Endothelial cell of umbilical vein (primary cell): ENCODE results near the gene RPS21. TPM values are rescaled to one million over a fixed set of nuclear protein-coding genes. Genes with fewer than 3 reads are reported as not detected.

ENCODE experiments used
- BruUV-seq: library from RNA; stranded (reverse); fragments of 400-500 nt; replicated peaks from 2 replicates; lab custom pipeline; 2021; lab: Mats Ljungman, UMichigan
- CTCF ChIA-PET: fragments of 300-600, 350-600 bp; sonication (Branson Sonifier 250); formaldehyde crosslinking; loops from one replicate; lab custom pipeline; 2021; ENCODE audit warnings: antibody characterized with exemption, inconsistent platforms; lab: Charles Lee
- POLR2A ChIA-PET: fragments of 300-600, 350-600 bp; sonication (Branson Sonifier 250); formaldehyde crosslinking; loops from one replicate; lab custom pipeline; 2021; ENCODE audit warnings: antibody characterized with exemption, inconsistent platforms; lab: Charles Lee
- DNase-seq: peaks from one replicate; pipeline ENCODE4 v3.0.0-alpha.2; 2011; ENCODE audit warnings: low read depth, low spot score
- FAIRE-seq: peaks from 2 replicates; lab custom pipeline; 2011; peaks lifted over from hg19 to GRCh38; lab: Jason Lieb, UNC
- H2AFZ ChIP-seq: 2 replicates; pipeline ENCODE4 v1.6.0; 2012; ENCODE audit warnings: low read depth, low read length, control low read depth, inconsistent platforms
- H3K27ac ChIP-seq: 2 replicates; pipeline ENCODE4 v1.5.1; 2011; ENCODE audit warnings: low read depth, mild to moderate bottlenecking, control low read depth, low read length, moderate library complexity; ENCODE audit not compliant: insufficient read depth
- H3K27me3 ChIP-seq, 2 experiments: 2 replicates each; pipeline versions ENCODE4 v1.6.0 to v1.6.1; 2011; ENCODE audit warnings: low read length in 2 of 2, mixed read lengths in 1 of 2; ENCODE audit not compliant: control insufficient read depth in 2 of 2, insufficient read depth in 2 of 2
- H3K36me3 ChIP-seq, 2 experiments: 2 replicates in 1 of 2; 3 replicates in 1 of 2; pipeline ENCODE4 v1.5.1; 2011; ENCODE audit warnings: low read length in 2 of 2, mild to moderate bottlenecking in 1 of 2, moderate library complexity in 1 of 2; ENCODE audit not compliant: control insufficient read depth in 2 of 2, insufficient read depth in 2 of 2; ENCODE audit errors: extremely low read depth in 1 of 2
- H3K4me1 ChIP-seq: 3 replicates; pipeline ENCODE4 v1.5.1; 2011; ENCODE audit warnings: mild to moderate bottlenecking, low read length; ENCODE audit not compliant: control insufficient read depth, insufficient read depth; ENCODE audit errors: extremely low read depth
- H3K4me2 ChIP-seq: 2 replicates; pipeline ENCODE4 v1.6.1; 2011; ENCODE audit warnings: low read length, control low read depth, mixed read lengths; ENCODE audit not compliant: insufficient read depth
- H3K4me3 ChIP-seq, 3 experiments: fragments of 200-600 bp in 1 of 3; sonication (generic), shearing (Covaris generic) in 1 of 3; replicated peaks in 1 of 3; 2 replicates each; pipeline ENCODE4 v1.5.1; 2011 to 2016; ENCODE audit warnings: control low read depth in 3 of 3, low read length in 3 of 3, mild to moderate bottlenecking in 2 of 3, inconsistent platforms in 1 of 3, low read depth in 1 of 3, moderate library complexity in 1 of 3; ENCODE audit not compliant: insufficient read depth in 1 of 3
- H3K79me2 ChIP-seq: 2 replicates; pipeline ENCODE4 v1.6.0; 2012; ENCODE audit warnings: low read length, inconsistent platforms; ENCODE audit not compliant: control insufficient read depth, insufficient read depth
- H3K9ac ChIP-seq: replicated peaks from 2 replicates; pipeline ENCODE3; 2011; ENCODE audit warnings: low read length, control low read depth; ENCODE audit not compliant: insufficient read depth; ENCODE audit errors: extremely low read depth
- H3K9me1 ChIP-seq: replicated peaks from 3 replicates; pipeline ENCODE4 v1.6.0; 2011; ENCODE audit warnings: mild to moderate bottlenecking, low read length; ENCODE audit not compliant: control insufficient read depth, insufficient read depth; ENCODE audit errors: extremely low read depth
- H3K9me3 ChIP-seq: replicated peaks from 2 replicates; pipeline ENCODE4 v1.5.1; 2012; ENCODE audit warnings: low read length, inconsistent platforms; ENCODE audit not compliant: control insufficient read depth, insufficient read depth
- H4K20me1 ChIP-seq: replicated peaks from 2 replicates; pipeline ENCODE3; 2011; ENCODE audit warnings: mild to moderate bottlenecking, low read length; ENCODE audit not compliant: control insufficient read depth, insufficient read depth; ENCODE audit errors: extremely low read depth
- CTCF ChIP-seq, 2 donors: IDR thresholded peaks; 1 replicate in 1 of 2; 2 replicates in 1 of 2; pipeline ENCODE4 v1.5.1; 2011; ENCODE audit warnings: low read length in 2 of 2, mild to moderate bottlenecking in 2 of 2, moderate library complexity in 2 of 2, control low read depth in 1 of 2, inconsistent platforms in 1 of 2, low read depth in 1 of 2; ENCODE audit not compliant: insufficient read depth in 1 of 2; ENCODE audit errors: extremely low read depth in 1 of 2
- EZH2 ChIP-seq: IDR thresholded peaks from 2 replicates; pipeline ENCODE4 v1.6.1; 2012; ENCODE audit warnings: borderline replicate concordance, low read depth, mild to moderate bottlenecking, moderate library complexity, low read length, inconsistent platforms; ENCODE audit not compliant: severe bottlenecking
- FOS ChIP-seq: IDR thresholded peaks from 2 replicates; pipeline ENCODE4 v1.6.1; 2011; ENCODE audit warnings: mild to moderate bottlenecking, low read length, moderate library complexity, borderline replicate concordance; ENCODE audit not compliant: insufficient read depth
- GATA2 ChIP-seq: IDR thresholded peaks from 2 replicates; pipeline ENCODE4 v1.7.0; 2011; ENCODE audit warnings: low read depth, mild to moderate bottlenecking, moderate library complexity, mixed read lengths, low read length; ENCODE audit not compliant: insufficient read length, insufficient read depth
- JUN ChIP-seq: IDR thresholded peaks from 2 replicates; pipeline ENCODE4 v1.6.1; 2011; ENCODE audit warnings: borderline replicate concordance, low read depth; ENCODE audit not compliant: insufficient read length, insufficient read depth
- MAX ChIP-seq: IDR thresholded peaks from 2 replicates; pipeline ENCODE4 v1.6.1; 2011; ENCODE audit not compliant: insufficient read depth, insufficient read length
- MYC ChIP-seq: IDR thresholded peaks from one replicate; pipeline ENCODE4 v1.6.1; 2011; ENCODE audit warnings: mild to moderate bottlenecking, low read depth, low read length
- POLR2A ChIP-seq: IDR thresholded peaks from 2 replicates; pipeline ENCODE4 v1.6.1; 2012; ENCODE audit warnings: low read depth, mild to moderate bottlenecking, control low read depth, low read length
- POLR2AphosphoS5 ChIP-seq: IDR thresholded peaks from 2 replicates; pipeline ENCODE4 v1.6.1; 2012; ENCODE audit warnings: low read depth, mild to moderate bottlenecking, control low read depth, low read length, moderate library complexity; ENCODE audit not compliant: insufficient read depth
- dilution Hi-C: fragments of 300-500 bp; cut with MboI; formaldehyde crosslinking; loops from one replicate; pipeline ENCODE4 v1.15.0; 2019; ENCODE audit warnings: low sequenced_read_pairs; ENCODE audit not compliant: extremely low pct_ligation_motif_present
- intact Hi-C: fragments of 100-400 bp; cut with micrococcal nuclease; formaldehyde crosslinking; loops from one replicate; pipeline ENCODE4 v1.10.0; 2022
- polyA plus RNA-seq, 4 experiments: library from polyadenylated mRNA; depleted of rRNA in 3 of 4; stranded (reverse) in 3 of 4; unstranded in 1 of 4; fragments of >200 nt; gene quantifications; 2 replicates each; pipeline versions ENCODE4 v1.2.1 to v1.2.3, GENCODE V29; 2011 to 2012; ENCODE audit warnings: missing spikeins in 1 of 4
- total RNA-seq: library from RNA; stranded (reverse); gene quantifications from 2 replicates; pipeline ENCODE4 v1.2.3, GENCODE V29; 2021

Gene RPS21
- total and polyA plus RNA-seq, 2 donors (not counting 3 experiments of a cell fraction or from before 2014, with no cell fraction given), result 1,644 to 7,710 TPM

DNA sequence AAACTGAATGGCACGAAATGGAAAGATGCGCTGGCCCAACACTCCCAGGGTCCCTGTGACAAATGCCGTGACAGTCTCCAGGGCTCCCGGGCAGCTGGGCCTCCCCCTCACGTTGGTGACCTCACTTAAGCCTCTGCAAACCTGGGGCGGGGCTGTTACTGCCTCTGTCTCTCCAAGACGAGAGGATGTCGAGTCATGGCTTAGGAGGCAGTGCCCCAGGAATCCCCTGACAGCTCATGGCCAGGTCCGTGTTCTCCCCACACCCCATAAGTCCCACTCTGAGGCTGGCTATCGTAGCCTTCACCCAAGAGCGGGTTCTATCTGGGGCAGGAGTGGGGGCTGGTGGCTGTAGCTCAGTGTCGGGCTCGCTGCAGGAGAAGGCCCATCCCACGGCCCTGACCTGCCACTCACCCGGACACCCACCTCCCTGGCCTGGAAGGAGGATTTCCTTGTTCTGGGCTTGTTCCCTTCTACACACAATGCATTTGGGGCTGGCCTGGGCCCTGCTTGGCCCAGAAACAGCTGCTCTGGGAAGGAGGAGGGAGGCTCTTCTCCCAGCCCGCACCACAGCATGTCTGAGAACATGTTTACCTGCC is 5.6 kb upstream of the RPS21 start:
- Histone ChIP-seq H3K9me1 (no peaks in the 10 kb centered on the region), H3K9me3 (no peaks in the 10 kb centered on the region), H3K4me3 (no peak overlapping the region), H3K36me3 (no peaks in the 10 kb centered on the region), H3K27ac (peak overlapping the region; percentile 69), H3K4me2 (no peak overlapping the region), H4K20me1 (no peaks in the 10 kb centered on the region), H2AFZ (no peak overlapping the region), H3K9ac (peak overlapping the region; percentile 29), H3K79me2 (peaks cover 13% of the 10 kb centered on the region), H3K4me1 (peaks cover 15% of the 10 kb centered on the region), H3K27me3 (no peaks in the 10 kb centered on the region)
- ChIA-PET CTCF (interaction anchor here (1.1 to 9.9 kb wide), 3 partner anchors 15 to 411 kb away, joined by 3 to 179 read pairs (median 4); partner anchors contain the start of gene LAMA5), POLR2A (no interaction called here)
- dilution Hi-C loops (no loop called here), intact Hi-C loops (loop anchor here (5.0 to 10.0 kb wide), 3 partner anchors 39 to 424 kb away; partner anchors contain the start of genes MTG2 and OGFR)
- no TSS peak for BruUV-seq
- TF ChIP-seq CTCF (IDR thresholded peaks at IDR 0.05; ENCODE audit: extremely low read depth in 1 of 2, insufficient read depth in 1 of 2, low read depth in 1 of 2, low read length in 2 of 2) (no peak), POLR2AphosphoS5 (peak; percentile 31)
- DNase-seq (peak; percentile 66), FAIRE-seq (peak; percentile 82)

DNA sequence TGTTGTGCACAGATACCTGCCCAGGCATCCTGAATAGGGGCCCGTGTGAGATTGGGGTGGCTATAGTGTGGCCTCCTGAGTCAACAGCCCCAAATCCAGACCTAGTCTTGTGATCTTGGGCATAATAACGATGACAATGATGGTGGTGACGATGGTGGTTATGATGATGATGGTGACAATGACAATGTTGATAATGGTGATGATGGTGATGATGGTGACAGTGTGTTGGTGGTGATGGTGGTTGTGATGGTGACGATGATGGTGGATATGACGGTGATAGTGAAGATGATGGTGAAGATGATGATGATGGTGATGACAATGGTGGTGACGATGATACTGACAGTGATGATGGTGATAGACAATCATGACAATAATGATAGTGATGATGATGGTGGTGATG is 5.1 kb upstream of the RPS21 start:
- intact Hi-C loops, result loop anchor here (1.0 to 10.0 kb wide), 5 partner anchors 23 to 423 kb away; partner anchors contain the start of genes ADRM1, MTG2 and OGFR
- DNase-seq (no peak), FAIRE-seq (no peak)
- Histone ChIP-seq H3K79me2 (peaks cover 18% of the 10 kb centered on the region), H4K20me1 (no peaks in the 10 kb centered on the region), H3K9ac (no peak overlapping the region), H3K27ac (peak overlapping the region; percentile 69), H3K4me3 (no peak overlapping the region), H3K4me2 (no peak overlapping the region), H3K9me3 (no peaks in the 10 kb centered on the region), H3K36me3 (no peaks in the 10 kb centered on the region), H2AFZ (no peak overlapping the region), H3K9me1 (no peaks in the 10 kb centered on the region), H3K27me3 (no peaks in the 10 kb centered on the region), H3K4me1 (peaks cover 15% of the 10 kb centered on the region)
- BruUV-seq, result no TSS peak
- CTCF ChIA-PET, result interaction anchor here (0.9 to 9.9 kb wide), 11 partner anchors 15 to 371 kb away, joined by 3 to 179 read pairs (median 7); partner anchors contain the start of genes ADRM1 and LAMA5
- dilution Hi-C loops, result no loop called here
- TF ChIP-seq GATA2 (no peak), POLR2A (no peak), MYC (no peak), CTCF (IDR thresholded peaks at IDR 0.05; ENCODE audit: extremely low read depth in 1 of 2, insufficient read depth in 1 of 2, low read depth in 1 of 2, low read length in 2 of 2) (no peak), JUN (no peak), POLR2AphosphoS5 (no peak), FOS (no peak), EZH2 (no peak), MAX (no peak)
- POLR2A ChIA-PET, result no interaction called here
